ENCODE measurements around the gene RBP3. TPM values are rescaled to one million over a fixed set of nuclear protein-coding genes. Genes with fewer than 3 reads are reported as not detected.
A peak's percentile ranks its signal among the peaks of the same experiment; 100 is the strongest.

RBP3 gene
- total and polyA plus RNA-seq, 2 of the 4 experiments (the other 2 are of a cell fraction): not detected

DNA sequence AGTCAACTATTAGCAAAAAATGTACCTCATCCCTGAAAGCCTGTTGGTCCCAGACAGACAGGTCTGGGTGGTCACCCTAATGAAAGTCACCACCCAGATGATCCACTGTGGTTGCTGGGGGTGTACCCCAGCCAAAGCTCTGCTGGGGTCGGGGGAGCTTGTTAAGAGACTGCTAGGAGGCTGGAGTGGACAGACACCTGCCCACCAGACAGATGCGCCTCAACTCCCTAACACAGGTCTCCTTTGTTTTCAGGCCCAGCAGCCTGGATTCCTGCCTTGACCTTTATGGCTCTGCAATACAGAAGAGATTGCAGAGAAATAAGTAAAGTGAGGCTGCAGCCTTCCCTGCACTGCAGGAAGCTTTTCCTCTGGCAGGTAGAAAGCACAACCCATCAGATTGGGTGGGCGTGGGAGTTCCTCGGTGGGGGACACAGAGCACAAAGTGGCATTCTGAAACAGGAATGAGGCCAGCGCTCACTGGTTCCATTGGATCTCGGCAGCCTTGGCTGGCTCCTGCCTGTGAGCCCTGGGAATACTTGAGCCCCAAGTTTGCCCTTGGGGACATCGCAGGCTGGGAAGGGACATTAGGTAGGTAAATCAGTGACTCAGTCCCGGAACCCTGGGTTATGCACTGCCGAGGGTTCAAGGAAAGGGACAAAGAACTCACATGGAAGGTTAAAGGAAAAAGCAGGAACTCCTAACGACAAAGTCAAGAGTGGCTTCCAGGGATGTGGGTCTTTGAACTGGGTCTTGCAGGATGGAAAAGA lies 53.9 kb downstream of the RBP3 start (continued):
- TF ChIP-seq POLR2A (IDR thresholded peaks at IDR 0.05; ENCODE audit: low read depth, low read length): no peak

DNA sequence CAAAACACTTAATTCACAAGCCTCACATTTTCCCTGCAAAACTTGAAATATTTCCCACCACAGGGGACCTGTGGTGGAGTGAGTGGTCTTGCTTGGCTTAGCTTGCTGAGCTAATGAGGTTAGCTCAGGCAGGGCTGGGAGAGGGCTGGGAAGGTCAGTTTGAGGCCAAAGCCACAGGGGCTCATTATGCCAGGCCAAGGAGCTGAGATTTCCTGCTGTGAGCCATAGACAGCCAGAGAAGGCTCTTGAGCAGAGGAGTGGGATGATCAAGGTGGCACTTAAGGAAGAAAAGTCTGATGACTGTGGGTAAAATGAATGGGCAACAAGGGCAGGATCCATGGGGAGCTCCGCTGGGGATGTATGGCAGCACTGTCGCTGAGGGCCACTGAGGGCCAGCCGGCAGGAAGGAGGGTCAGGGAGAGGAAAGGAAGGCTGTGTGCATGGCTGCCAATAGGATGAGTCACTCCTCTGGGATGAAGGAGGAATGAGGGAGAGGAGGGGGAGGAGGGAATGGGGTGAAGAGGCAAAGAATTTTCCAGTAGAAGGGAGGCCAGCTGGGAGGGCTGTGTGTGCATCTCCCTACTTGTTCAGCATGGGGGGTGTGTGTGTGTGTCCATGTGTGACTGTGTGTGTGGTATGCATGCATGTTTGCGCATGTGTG lies 54.6 kb downstream of the RBP3 start:
- BruUV-seq (replicated peaks): no TSS peak
- Histone ChIP-seq H4K8ac (ENCODE audit: low read depth in 2 of 2, low read length in 2 of 2) (peak overlapping the region; percentile 40 to 98), H3K9ac (ENCODE audit: low read depth, low read length) (0 out of 2 replicates have a peak overlapping the region, but pooled peaks have one; percentile 5), H2BK5ac (ENCODE audit: low read depth, low read length, poor library complexity, severe bottlenecking) (peak overlapping the region; percentile 73), H2BK120ac (ENCODE audit: low read depth, low read length) (peak overlapping the region; percentile 99), H3K56ac (ENCODE audit: extremely low read depth, insufficient read depth, low read length) (peak overlapping the region; percentile 62), H3K18ac (ENCODE audit: low read depth, low read length) (peak overlapping the region; percentile 90), H4K5ac (ENCODE audit: low read depth, low read length) (peak overlapping the region; percentile 75), H3K14ac (replicated peaks; ENCODE audit: low read depth, low read length) (peak overlapping the region; percentile 95), H4K20me1 (ENCODE audit: insufficient read depth, low read length) (no peaks in the 10 kb centered on the region), H3K4me1 (ENCODE audit: control insufficient read depth, insufficient read depth, low read length) (peaks cover 27% of the 10 kb centered on the region), H3K4me2 (ENCODE audit: low read depth, low read length) (peak overlapping the region; percentile 56), H3K9me3 (ENCODE audit: control insufficient read depth, insufficient read depth, low read length) (peaks cover 2% of the 10 kb centered on the region; the same call in 1 of the 2 replicates), H2BK20ac (ENCODE audit: low read depth, low read length) (peak overlapping the region; percentile 99), H3K4ac (ENCODE audit: low read depth, low read length) (peak overlapping the region; percentile 99), H2AFZ (replicated peaks; ENCODE audit: low read length, poor library complexity) (peak overlapping the region; percentile 88), H2AK5ac (ENCODE audit: low read depth, low read length) (peak overlapping the region; percentile 96), H2BK15ac (ENCODE audit: low read depth, low read length) (peak overlapping the region; percentile 95; the same call in 2 of the 3 replicates), H3K23ac (ENCODE audit: low read depth, low read length) (peak overlapping the region; percentile 94), H3K36me3 (ENCODE audit: control insufficient read depth, insufficient read depth, low read length) (no peaks in the 10 kb centered on the region), H3K9me1 (ENCODE audit: insufficient read depth, low read length) (peaks cover 33% of the 10 kb centered on the region), H3K79me1 (ENCODE audit: low read depth in 1 of 2, low read length in 2 of 2) (no peaks in the 10 kb centered on the region), H3K4me3 (ENCODE audit: insufficient read depth, low read depth, low read length) (no peak overlapping the region), H4K91ac (ENCODE audit: insufficient read depth, low read depth, low read length) (peak overlapping the region; percentile 98), H3K27ac (ENCODE audit: insufficient read depth, low read length) (peak overlapping the region; percentile 50), H3K27me3 (ENCODE audit: control insufficient read depth, insufficient read depth, low read length) (0 out of 2 replicates have a peak, but pooled peaks cover 2% of the 10 kb centered on the region), H2AK9ac (replicated peaks; ENCODE audit: low read depth, low read length, poor library complexity) (peak overlapping the region; percentile 94)
- POLR2A ChIA-PET (ENCODE audit: unreplicated experiment): no interaction called here
- CTCF ChIA-PET: interaction anchor here (0.8 kb wide), 1 partner anchor 21 kb away, joined by 3 read pairs; no protein-coding TSS in a partner anchor
- intact Hi-C loops (cut with micrococcal nuclease) (no loop called here), dilution Hi-C loops (cut with HindIII; ENCODE audit: low sequenced_read_pairs, unreplicated experiment) (no loop called here), in situ Hi-C loops (cut with MboI; ENCODE audit: low sequenced_read_pairs) (loop anchor here (25.0 kb wide), 1 partner anchor 865 kb away; no protein-coding TSS in a partner anchor)
- 20% methylated on average over 1 of the region's 4 CpGs; no CpG with 5 or more reads in 1 of the 2 experiments for WGBS, 2 experiments (ENCODE audit: extremely low coverage in 2 of 2, insufficient read length in 1 of 2)
- ATAC-seq (ENCODE audit: low read depth): peak; percentile 91
- peak; percentile 88 for DNase-seq
- TF ChIP-seq BHLHE40 (IDR thresholded peaks at IDR 0.05; ENCODE audit: low read depth, low read length): peak; percentile 4; the same call in 1 of the 2 replicates
- TF ChIP-seq SMC3 (IDR thresholded peaks at IDR 0.05; ENCODE audit: low read depth, low read length): no peak
- TF ChIP-seq FOS (IDR thresholded peaks at IDR 0.05; ENCODE audit: low read depth, low read length): peak; percentile 83
- no peak for TF ChIP-seq POLR2A (IDR thresholded peaks at IDR 0.05; ENCODE audit: low read depth, low read length)
- TF ChIP-seq RCOR1 (IDR thresholded peaks at IDR 0.05; ENCODE audit: insufficient replicate concordance, low read length): peak; percentile 6
- TF ChIP-seq MAZ (IDR thresholded peaks at IDR 0.05; ENCODE audit: borderline replicate concordance, low read depth, low read length): peak; percentile 86; the same call in 1 of the 2 replicates
- no peak for TF ChIP-seq RAD21 (IDR thresholded peaks at IDR 0.05; ENCODE audit: low read length)

All from IMR-90 (cell line).